H1 (cell line): ENCODE data around the gene PGGHG. TPM values are rescaled to one million over a fixed set of nuclear protein-coding genes. Genes with fewer than 3 reads are reported as not detected.

ENCODE experiments used
- CBX5 ChIP-seq: fragments of 300-800, 300-1000 bp; sonication (generic); IDR thresholded peaks from 2 replicates; pipeline ENCODE4 v1.7.1; 2016; ENCODE audit warnings: antibody characterized with exemption, low read length, low read depth
- ZNF274 ChIP-seq: IDR thresholded peaks from 2 replicates; pipeline ENCODE4 v1.7.0; 2012; ENCODE audit warnings: low read length, borderline replicate concordance; ENCODE audit errors: extremely low read depth
- polyA plus RNA-seq, 7 experiments: library from polyadenylated mRNA; depleted of rRNA in 3 of 7; stranded (reverse) in 5 of 7; unstranded in 2 of 7; fragments of >200 nt in 5 of 7; fragments of 200-250 nt in 2 of 7; gene quantifications; 1 replicate in 5 of 7; 2 replicates in 1 of 7; 4 replicates in 1 of 7; pipeline versions ENCODE4 v1.2.1 to v1.2.3, GENCODE V29; 2011 to 2013; ENCODE audit warnings: missing spikeins in 2 of 7, mixed read lengths in 2 of 7
- total RNA-seq: library from RNA; stranded (reverse); fragmentation: NEBNext Ultra II Directional; extraction: Animal tissue kit (Norgen Biotek cat#: 25700); gene quantifications from 2 replicates; pipeline ENCODE4 v1.2.1, GENCODE V29; 2021
- TF ChIP-seq, protein P1 (sequence below): IDR thresholded peaks from 2 replicates; pipeline ENCODE4 v1.6.1; 2012; ENCODE audit warnings: inconsistent platforms

Gene PGGHG
- total and polyA plus RNA-seq, 2 of the 8 experiments (the other 6 are each of a cell fraction or from before 2014, with no cell fraction given), result 34.8 to 60.7 TPM

DNA sequence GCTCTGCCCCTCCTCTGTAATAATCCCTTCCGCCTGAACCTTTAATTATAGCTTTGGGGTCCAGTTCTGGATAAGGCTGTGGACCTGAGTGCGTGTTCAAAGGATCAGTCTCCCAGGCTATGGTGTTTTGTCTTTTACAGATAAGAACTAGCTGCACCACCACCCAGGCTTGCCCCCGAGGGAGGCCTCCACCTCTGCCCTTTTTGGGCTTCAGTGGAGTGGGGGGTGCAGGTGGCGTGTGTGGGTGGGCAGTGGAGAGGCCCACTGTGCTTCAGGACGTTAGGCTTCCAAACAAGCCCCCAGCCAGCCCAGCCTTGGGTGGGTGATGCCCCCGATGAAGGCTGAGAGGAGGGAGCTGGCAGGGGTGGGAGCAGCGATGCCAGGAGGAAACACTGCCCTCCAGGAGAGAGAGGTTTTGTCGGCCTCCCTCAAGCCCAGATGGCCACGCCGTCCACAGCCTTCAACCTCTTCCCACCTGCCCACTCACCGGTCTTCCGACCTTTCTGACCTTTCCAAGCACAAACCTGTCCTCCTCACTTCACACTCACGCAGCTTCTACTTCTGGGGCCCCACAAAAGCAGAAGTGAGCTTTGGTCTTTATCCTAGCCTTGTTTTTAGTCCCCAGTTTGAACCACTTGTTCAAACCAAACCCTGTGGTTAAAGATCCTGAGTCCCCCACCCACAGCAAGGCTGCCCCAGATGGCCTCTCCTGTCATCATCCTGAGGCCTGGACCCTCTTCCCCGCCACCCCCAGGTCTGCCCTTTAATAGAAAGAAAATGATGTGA lies 31.8 kb upstream of the PGGHG start (continued):
- TF ChIP-seq ZNF274 (no peak), CBX5 (no peak)
- TF ChIP-seq, protein P1, sequence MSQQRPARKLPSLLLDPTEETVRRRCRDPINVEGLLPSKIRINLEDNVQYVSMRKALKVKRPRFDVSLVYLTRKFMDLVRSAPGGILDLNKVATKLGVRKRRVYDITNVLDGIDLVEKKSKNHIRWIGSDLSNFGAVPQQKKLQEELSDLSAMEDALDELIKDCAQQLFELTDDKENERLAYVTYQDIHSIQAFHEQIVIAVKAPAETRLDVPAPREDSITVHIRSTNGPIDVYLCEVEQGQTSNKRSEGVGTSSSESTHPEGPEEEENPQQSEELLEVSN, result no peak
